Esophagus muscularis mucosa (tissue), 4 donors: ENCODE data around the gene CCDC106. TPM values are rescaled to one million over a fixed set of nuclear protein-coding genes. Genes with fewer than 3 reads are reported as not detected.

Experiments used
- DNase-seq: peaks from one replicate; pipeline ENCODE4 v3.0.0-alpha.2; 2017; ENCODE audit errors: extremely low spot score
- H3K27ac ChIP-seq, 4 donors: fragments of 200-600 bp; sonication (generic); replicated peaks in 1 of 4; 1 replicate in 3 of 4; 2 replicates in 1 of 4; pipeline ENCODE4 v1.5.1; 2016 to 2019; ENCODE audit warnings: mild to moderate bottlenecking in 1 of 4
- H3K27me3 ChIP-seq, 4 donors: fragments of 200-600 bp; sonication (generic); one replicate each; pipeline versions ENCODE4 v1.5.1 to v1.6.0; 2016 to 2019
- H3K36me3 ChIP-seq, 4 donors: fragments of 200-600 bp; sonication (generic); one replicate each; pipeline ENCODE4 v1.5.1; 2016 to 2019
- H3K4me1 ChIP-seq, 4 donors: fragments of 200-600 bp; sonication (generic); one replicate each; pipeline ENCODE4 v1.5.1; 2016 to 2019
- H3K4me3 ChIP-seq, 4 donors: fragments of 200-600 bp; sonication (generic); 1 replicate in 2 of 4; 2 replicates in 2 of 4; pipeline ENCODE4 v1.5.1; 2016 to 2019; ENCODE audit warnings: mild to moderate bottlenecking in 4 of 4, moderate library complexity in 1 of 4
- H3K9me3 ChIP-seq, 4 donors: fragments of 200-600 bp; sonication (generic); 1 replicate in 3 of 4; 2 replicates in 1 of 4; pipeline ENCODE4 v1.5.1; 2016 to 2019
- CTCF ChIP-seq, 3 experiments: fragments of 200-600 bp in 2 of 3; fragments of 450-650 bp in 1 of 3; sonication (generic) in 2 of 3; IDR thresholded peaks; one replicate each; pipeline ENCODE4 v1.5.1; 2017 to 2019; ENCODE audit warnings: antibody characterized with exemption in 3 of 3, mild to moderate bottlenecking in 2 of 3, moderate library complexity in 1 of 3
- EP300 ChIP-seq: sonication (generic); formaldehyde crosslinking; IDR thresholded peaks from one replicate; pipeline ENCODE4 v1.6.1; 2017; ENCODE audit warnings: antibody characterized with exemption
- POLR2A ChIP-seq: fragments of 450-650 bp; IDR thresholded peaks from one replicate; pipeline ENCODE4 v1.6.1; 2017; ENCODE audit warnings: antibody characterized with exemption, moderate library complexity, mild to moderate bottlenecking, low read depth
- POLR2AphosphoS5 ChIP-seq, 2 donors: sonication (generic); formaldehyde crosslinking; IDR thresholded peaks; one replicate each; pipeline ENCODE4 v1.6.1; 2017; ENCODE audit warnings: antibody characterized with exemption in 2 of 2
- WGBS: methylation state at CpG from one replicate; pipeline ENCODE4 v1.1.5; 2018; 5-methylcytosine and 5-hydroxymethylcytosine counted together
- intact Hi-C: fragments of 100-400 bp; cut with DNase I; formaldehyde crosslinking; loops from one replicate; pipeline ENCODE4 v1.15.1; 2023
- total RNA-seq, 4 donors: library from RNA; depleted of rRNA; stranded (reverse); fragments of >200 nt; gene quantifications; one replicate each; pipeline versions ENCODE4 v1.1.0 to v1.2.1, GENCODE V29; 2016

The CCDC106 gene
- total RNA-seq, 4 donors from 2014 or later: 9.4 to 22.0 (median 19.2) TPM

GRCh38 chr19:55609326-55609725 is 38.7 kb upstream of the CCDC106 start:
- no peak for DNase-seq
- Histone ChIP-seq H3K9me3 (no peaks in the 10 kb centered on the region), H3K27me3 (no peaks in the 10 kb centered on the region), H3K4me3 (no peak overlapping the region), H3K4me1 (peaks cover 35 to 75% (median 57%) of the 10 kb centered on the region in 4 donors), H3K36me3 (peaks cover 5 to 41% (median 28%) of the 10 kb centered on the region in 4 donors), H3K27ac (no peak overlapping the region)
- intact Hi-C loops: no loop called here
- TF ChIP-seq CTCF (IDR thresholded peaks at IDR 0.05) (no peak), POLR2A (no peak), EP300 (no peak), POLR2AphosphoS5 (IDR thresholded peaks at IDR 0.05) (no peak)
- 88% methylated on average over 5 of the region's 5 CpGs for WGBS

GRCh38 chr19:55611300-55611982 is 36.6 kb upstream of the CCDC106 start:
- 73% methylated on average over 11 of the region's 15 CpGs for WGBS
- intact Hi-C loops: no loop called here
- Histone ChIP-seq H3K27ac (peak overlapping the region in 1 of 4 donors; percentile 16), H3K27me3 (no peaks in the 10 kb centered on the region), H3K9me3 (no peaks in the 10 kb centered on the region), H3K4me3 (no peak overlapping the region), H3K36me3 (peaks cover 22 to 63% (median 47%) of the 10 kb centered on the region in 4 donors), H3K4me1 (peaks cover 26 to 61% (median 43%) of the 10 kb centered on the region in 4 donors)
- DNase-seq: no peak
- TF ChIP-seq POLR2AphosphoS5 (IDR thresholded peaks at IDR 0.05): no peak
- no peak for TF ChIP-seq CTCF (IDR thresholded peaks at IDR 0.05)
- no peak for TF ChIP-seq EP300
- TF ChIP-seq POLR2A: no peak

GRCh38 chr19:55611983-55612645 is 35.9 kb upstream of the CCDC106 start:
- Histone ChIP-seq H3K27me3 (no peaks in the 10 kb centered on the region), H3K27ac (peak overlapping the region in 1 of 4 donors; percentile 16), H3K36me3 (peaks cover 26 to 65% (median 54%) of the 10 kb centered on the region in 4 donors), H3K4me3 (no peak overlapping the region), H3K9me3 (no peaks in the 10 kb centered on the region), H3K4me1 (peaks cover 19 to 54% (median 36%) of the 10 kb centered on the region in 4 donors)
- 74% methylated on average over 3 of the region's 3 CpGs for WGBS
- intact Hi-C loops: no loop called here
- TF ChIP-seq CTCF (IDR thresholded peaks at IDR 0.05) (no peak), EP300 (no peak), POLR2AphosphoS5 (IDR thresholded peaks at IDR 0.05) (no peak), POLR2A (no peak)
- DNase-seq: no peak

- 92% methylated on average over 22 of the region's 27 CpGs for WGBS
- Histone ChIP-seq H3K36me3 (peaks cover 26 to 73% (median 60%) of the 10 kb centered on the region in 4 donors), H3K4me1 (peaks cover 15 to 42% (median 27%) of the 10 kb centered on the region in 4 donors), H3K27ac (no peak overlapping the region), H3K4me3 (no peak overlapping the region), H3K9me3 (no peaks in the 10 kb centered on the region), H3K27me3 (no peaks in the 10 kb centered on the region)
- intact Hi-C loops: no loop called here
- TF ChIP-seq CTCF (IDR thresholded peaks at IDR 0.05): no peak
- TF ChIP-seq POLR2A: no peak
- no peak for TF ChIP-seq EP300
- no peak for TF ChIP-seq POLR2AphosphoS5 (IDR thresholded peaks at IDR 0.05)
- no peak for DNase-seq
These were observed 34.6 kb upstream of the CCDC106 start for GRCh38 chr19:55613396-55613795.
